Fibroblast of peridontal ligament (primary cell): ENCODE measurements around the gene SP4.
"Not testable (repeated sequence)": the region's sequence is repeated elsewhere in the genome, so short reads cannot be mapped to it uniquely, and the experiment has no call there.

Source experiments
- DNase-seq: peaks from one replicate; pipeline ENCODE4 v3.0.0-alpha.2; 2010; ENCODE audit errors: extremely low read depth

Gene SP4

DNA sequence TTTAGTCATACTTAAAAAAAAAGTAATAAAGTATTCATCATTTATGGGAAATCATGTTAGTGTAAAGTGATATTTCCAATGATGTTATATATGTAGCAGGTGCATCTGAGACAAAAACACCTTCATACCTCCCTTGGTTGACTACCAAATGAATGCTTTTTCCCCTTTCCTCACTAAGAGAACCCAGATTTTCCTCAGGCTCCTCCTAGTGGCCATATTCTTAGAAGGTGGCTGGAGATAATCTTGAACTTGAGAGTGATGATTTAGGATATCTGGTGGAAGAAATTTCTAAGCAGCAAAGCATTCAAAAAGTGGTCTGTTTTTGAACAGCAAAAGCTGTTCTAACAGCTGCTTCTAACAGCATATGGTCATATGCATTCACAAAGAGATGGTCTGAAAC lies 98.1 kb downstream of the SP4 start:
- peak; percentile 5 for DNase-seq

- no peak for DNase-seq
Measured at GRCh38 chr7:21526448-21526847, 98.6 kb downstream of the SP4 start.

- not testable (repeated sequence) for DNase-seq
Measured at GRCh38 chr7:21532485-21532884, 104.6 kb downstream of the SP4 start.

- not testable (repeated sequence) for DNase-seq
Measured at GRCh38 chr7:21533646-21534045, 105.8 kb downstream of the SP4 start.

DNA sequence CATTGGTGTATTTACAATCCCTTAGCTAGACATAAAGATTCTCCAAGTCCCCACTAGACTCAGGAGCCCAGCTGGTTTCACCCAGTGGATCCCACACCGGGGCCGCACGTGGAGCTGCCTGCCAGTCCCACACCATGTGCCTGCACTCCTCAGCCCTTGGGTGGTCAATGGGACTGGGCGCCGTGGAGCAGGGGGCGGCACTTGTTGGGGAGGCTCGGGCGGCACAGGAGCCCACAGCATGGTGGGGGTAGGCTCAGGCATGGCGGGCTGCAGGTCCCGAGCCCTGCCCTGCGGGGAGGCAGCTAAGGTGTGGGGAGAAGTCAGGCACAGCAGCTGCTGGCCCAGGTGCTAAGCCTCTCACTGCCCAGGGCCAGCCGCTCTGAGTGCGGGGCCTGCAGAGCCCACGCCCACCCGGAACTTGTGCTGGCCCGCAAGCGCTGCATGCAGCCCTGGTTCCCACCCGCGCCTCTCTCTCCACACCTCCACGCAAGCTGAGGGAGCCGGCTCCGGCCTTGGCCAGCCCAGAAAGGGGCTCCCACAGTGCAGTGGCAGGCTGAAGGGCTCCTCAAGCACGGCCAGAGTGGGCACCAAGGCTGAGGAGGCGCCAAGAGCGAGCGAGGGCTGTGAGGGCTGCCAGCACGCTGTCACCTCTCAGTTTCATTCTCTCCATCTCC lies 108.7 kb downstream of the SP4 start:
- DNase-seq = not testable (repeated sequence)

DNA sequence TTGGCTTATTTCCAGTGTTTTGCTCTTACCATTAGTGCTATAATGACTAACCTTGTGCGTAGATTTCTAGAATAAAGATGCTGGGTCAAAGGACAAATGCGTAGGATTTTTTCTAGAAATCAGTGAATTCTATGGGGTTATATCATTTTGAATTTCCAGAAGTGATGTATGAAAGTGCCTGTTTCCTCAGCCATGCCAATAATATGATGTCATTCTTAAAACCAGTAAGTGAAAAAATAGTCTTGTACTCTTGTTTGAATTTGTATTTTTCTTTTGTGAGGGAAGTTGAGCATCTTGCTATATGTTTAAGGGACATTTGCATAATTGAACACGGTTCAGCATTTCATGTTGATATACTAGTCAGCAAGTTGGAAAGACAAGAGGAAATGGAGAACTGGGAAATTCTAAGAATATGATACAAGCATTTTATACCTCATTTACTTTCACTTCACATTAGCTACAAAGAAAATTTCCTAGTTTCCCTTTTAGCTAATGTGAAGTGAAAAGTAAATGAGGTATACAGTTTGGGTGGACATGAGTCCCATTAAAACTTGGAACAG lies 111.1 kb downstream of the SP4 start:
- DNase-seq = no peak

DNA sequence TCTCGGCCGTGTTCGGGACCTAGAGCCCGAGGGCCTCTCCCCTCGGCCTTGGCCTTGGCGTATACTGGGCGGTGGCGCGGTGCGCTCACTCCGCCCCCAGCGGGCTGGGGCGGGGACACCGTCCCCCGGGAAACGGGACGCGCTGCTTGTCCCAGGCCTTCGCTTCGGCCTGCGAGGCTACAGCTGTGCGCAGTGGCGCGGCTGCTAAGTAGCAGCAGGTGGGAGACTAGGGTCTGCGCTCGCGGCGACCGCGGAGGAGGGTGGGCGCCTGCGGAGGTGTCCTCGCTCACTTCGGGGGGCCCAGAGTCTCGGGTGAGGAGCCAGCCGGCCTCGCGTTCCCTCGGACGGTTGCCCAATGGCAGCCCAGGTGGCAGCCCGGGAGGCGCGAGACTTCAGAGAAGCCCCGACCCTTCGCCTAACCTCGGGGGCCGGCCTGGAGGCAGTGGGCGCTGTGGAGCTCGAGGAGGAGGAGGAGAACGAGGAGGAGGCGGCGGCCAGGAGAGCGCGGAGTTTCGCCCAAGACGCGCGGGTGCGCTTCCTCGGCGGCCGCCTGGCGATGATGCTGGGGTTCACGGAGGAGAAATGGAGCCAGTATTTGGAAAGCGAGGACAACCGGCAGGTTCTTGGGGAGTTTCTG lies 115.1 kb downstream of the SP4 start, which contains the start of gene DNAH11:
DNAH11 (plus strand) TSS at position 149 of the 637 bp plus-strand sequence; CDS start at position 356, 207 bp downstream.
- DNase-seq = no peak

GRCh38 chr7:21543528-21544302 lies 115.8 kb downstream of the SP4 start:
- DNase-seq = no peak

DNA sequence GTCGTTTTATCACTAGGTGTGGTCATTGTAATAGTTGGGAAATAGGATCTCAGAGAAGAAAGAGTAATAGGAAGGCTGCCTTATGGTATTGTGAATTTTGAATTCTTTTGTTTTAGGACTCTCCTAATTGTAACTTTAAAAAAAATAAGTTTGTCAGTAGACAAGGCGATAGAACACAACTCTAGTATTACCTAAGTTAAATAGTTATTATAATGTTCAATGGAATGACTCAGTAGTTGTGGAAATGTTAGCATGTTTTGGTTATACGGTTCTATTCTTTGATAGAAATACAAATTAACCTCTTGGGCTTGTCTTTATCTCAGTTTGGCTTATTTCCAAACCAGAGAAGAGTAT lies 116.4 kb downstream of the SP4 start:
- DNase-seq = no peak

- no peak for DNase-seq
Measured at GRCh38 chr7:21544715-21545114, 116.8 kb downstream of the SP4 start.

GRCh38 chr7:21547501-21547900 lies 119.6 kb downstream of the SP4 start:
- DNase-seq = no peak

DNA sequence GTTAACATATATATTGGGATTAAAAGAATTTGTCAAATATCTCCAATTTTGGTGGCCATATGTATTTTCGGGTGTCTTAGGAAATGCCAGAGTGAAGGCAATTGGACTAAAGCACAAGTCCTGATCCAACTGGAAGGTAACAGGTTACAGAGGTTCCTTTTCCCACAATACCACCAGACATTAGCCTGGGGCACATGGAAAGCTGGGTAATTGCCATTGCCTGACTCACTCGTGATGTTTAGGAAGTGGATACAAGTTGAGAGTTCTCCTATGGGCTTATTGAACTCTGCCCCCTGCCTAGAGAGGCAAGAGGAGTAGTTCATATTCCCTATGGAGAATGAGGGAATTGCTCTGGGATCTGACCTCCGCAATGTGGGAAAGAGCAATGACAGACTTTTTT lies 120.6 kb downstream of the SP4 start:
- DNase-seq = no peak

DNA sequence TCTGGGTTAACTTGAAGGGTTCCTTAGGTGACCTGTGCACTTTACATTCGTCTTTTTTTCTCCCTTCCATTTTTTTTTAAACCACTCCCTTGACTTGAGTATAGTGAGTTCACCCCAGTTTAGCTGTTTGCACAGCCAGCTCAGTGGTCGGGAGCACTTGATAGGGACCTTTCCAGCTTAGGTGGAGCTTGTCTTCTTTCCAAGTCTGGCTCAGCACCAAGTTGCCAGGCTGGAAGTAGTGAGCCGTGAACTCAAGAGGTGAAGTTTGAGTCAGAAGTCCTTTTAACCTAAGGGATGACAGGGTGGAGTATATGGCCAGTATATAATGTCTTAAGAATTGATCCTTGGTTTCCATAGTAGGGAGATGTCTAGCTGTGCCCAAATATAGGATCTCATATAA lies 122.2 kb downstream of the SP4 start:
- no peak for DNase-seq

- DNase-seq = no peak
Measured at GRCh38 chr7:21550821-21551531, 123.1 kb downstream of the SP4 start.

GRCh38 chr7:21562385-21562784 lies 134.5 kb downstream of the SP4 start:
- no peak for DNase-seq
